HepG2 (cell line): ENCODE results near the gene SRSF3. TPM values are rescaled to one million over a fixed set of nuclear protein-coding genes. Genes with fewer than 3 reads are reported as not detected.

Experiments used
- ATAC-seq: fragments of 200-7000 bp; cut with Tn5 transposase; 3 replicates; pipeline ENCODE4 v1.9.1; 2020; ENCODE audit warnings: mild to moderate bottlenecking, moderate library complexity
- BruUV-seq: library from RNA; stranded (reverse); fragments of 400-500 nt; replicated peaks from 2 replicates; lab custom pipeline; 2021; lab: Mats Ljungman, UMichigan
- CTCF ChIA-PET: fragments of 300-600 bp; formaldehyde crosslinking; extraction: SDS; loops from one replicate; lab custom pipeline; 2021; ENCODE audit warnings: low total read pairs, inconsistent platforms, low intra/inter-chr PET ratio; lab: Yijun Ruan, JAX
- POLR2A ChIA-PET: fragments of 350-600 bp; sonication (Branson Sonifier 250); formaldehyde crosslinking; loops from one replicate; lab custom pipeline; 2020; ENCODE audit warnings: antibody characterized with exemption, inconsistent platforms; lab: Yijun Ruan, JAX
- DNase-seq: peaks from one replicate; pipeline ENCODE4 v3.0.0-alpha.2; 2015; ENCODE audit warnings: low spot score
- FAIRE-seq: peaks from 3 replicates; lab custom pipeline; 2011; peaks lifted over from hg19 to GRCh38; lab: Jason Lieb, UNC
- H2AFZ ChIP-seq: one replicate; pipeline ENCODE4 v1.6.1; 2011; ENCODE audit warnings: low read length, inconsistent platforms
- H3K27ac ChIP-seq: fragments of 300-600 bp; 3 replicates; pipeline ENCODE4 v1.8.0; 2011; ENCODE audit warnings: mixed run types, mild to moderate bottlenecking, mixed read lengths, low read length, inconsistent platforms; ENCODE audit not compliant: insufficient read depth; ENCODE audit errors: extremely low read length
- H3K27me3 ChIP-seq, 2 experiments: fragments of 200-600 bp in 1 of 2; 2 replicates in 1 of 2; 3 replicates in 1 of 2; pipeline versions ENCODE4 v1.6.0 to v1.8.0; 2011; ENCODE audit warnings: low read length in 2 of 2, mild to moderate bottlenecking in 2 of 2, moderate library complexity in 2 of 2, inconsistent platforms in 1 of 2; ENCODE audit not compliant: insufficient read depth in 2 of 2, control insufficient read depth in 1 of 2
- H3K36me3 ChIP-seq, 2 experiments: fragments of 200-600 bp in 1 of 2; replicated peaks in 1 of 2; 2 replicates in 1 of 2; 3 replicates in 1 of 2; pipeline versions ENCODE4 v1.5.1 to v1.8.0; 2011; ENCODE audit warnings: low read length in 2 of 2, inconsistent platforms in 1 of 2; ENCODE audit not compliant: insufficient read depth in 2 of 2, control insufficient read depth in 1 of 2
- H3K4me1 ChIP-seq: 2 replicates; pipeline ENCODE4 v1.5.1; 2012; ENCODE audit warnings: low read length, inconsistent platforms; ENCODE audit not compliant: insufficient read depth
- H3K4me2 ChIP-seq: 2 replicates; pipeline ENCODE4 v1.6.0; 2011; ENCODE audit warnings: low read depth, low read length, inconsistent platforms
- H3K4me3 ChIP-seq, 3 experiments: fragments of 200-600 bp in 1 of 3; sonication (generic), shearing (Covaris generic) in 1 of 3; replicated peaks in 1 of 3; 2 replicates each; pipeline ENCODE4 v1.5.1; 2011 to 2016; ENCODE audit warnings: low read length in 3 of 3, inconsistent platforms in 2 of 3, low read depth in 2 of 3, mild to moderate bottlenecking in 2 of 3, control low read depth in 1 of 3, mixed read lengths in 1 of 3; ENCODE audit not compliant: insufficient read depth in 1 of 3
- H3K79me2 ChIP-seq: one replicate; pipeline ENCODE4 v1.6.1; 2011; ENCODE audit warnings: low read length, inconsistent platforms; ENCODE audit not compliant: insufficient read depth
- H3K9ac ChIP-seq: 2 replicates; pipeline ENCODE4 v1.6.0; 2011; ENCODE audit warnings: mild to moderate bottlenecking, low read depth, low read length, inconsistent platforms; ENCODE audit not compliant: insufficient read depth
- H3K9me3 ChIP-seq: 2 replicates; pipeline ENCODE4 v1.5.1; 2012; ENCODE audit warnings: mild to moderate bottlenecking, low read length
- H4K20me1 ChIP-seq: 2 replicates; pipeline ENCODE4 v1.6.0; 2011; ENCODE audit warnings: inconsistent platforms, mild to moderate bottlenecking, low read length, moderate library complexity; ENCODE audit not compliant: insufficient read depth
- AGO2 ChIP-seq: fragments of 200-400 bp; formaldehyde crosslinking; optimal IDR thresholded peaks from 2 replicates; pipeline ENCODE3; 2017; ENCODE audit warnings: mild to moderate bottlenecking, low read depth, low read length, moderate library complexity
- BCL6 ChIP-seq: IDR thresholded peaks from 2 replicates; pipeline ENCODE4 v1.6.1; 2016; ENCODE audit warnings: missing genetic modification reagents, missing compliant biosample characterization
- GZF1 ChIP-seq: sonication (generic); formaldehyde crosslinking; IDR thresholded peaks from 2 replicates; pipeline ENCODE4 v1.5.1; 2020; ENCODE audit warnings: mild to moderate bottlenecking, missing genetic modification reagents
- KDM5B ChIP-seq: sonication (generic); formaldehyde crosslinking; IDR thresholded peaks from 2 replicates; pipeline ENCODE4 v1.4.0; 2020; ENCODE audit warnings: missing genetic modification reagents, mild to moderate bottlenecking, borderline replicate concordance
- KLF12 ChIP-seq: sonication (generic); formaldehyde crosslinking; IDR thresholded peaks from 2 replicates; pipeline ENCODE4 v1.4.0; 2020; ENCODE audit warnings: missing genetic modification reagents, borderline replicate concordance
- MIER2 ChIP-seq: IDR thresholded peaks from 2 replicates; pipeline ENCODE4 v1.6.1; 2016; ENCODE audit warnings: missing biosample characterization, missing genetic modification reagents
- NCOA2 ChIP-seq: sonication (generic); formaldehyde crosslinking; IDR thresholded peaks from 2 replicates; pipeline ENCODE4 v1.8.0; 2022; ENCODE audit warnings: inconsistent platforms
- POLR2AphosphoS2 ChIP-seq: IDR thresholded peaks from 2 replicates; pipeline ENCODE4 v1.6.1; 2011; ENCODE audit warnings: low read depth, low read length, improper control_type of control experiment
- RBFOX2 ChIP-seq: fragments of 200-400 bp; formaldehyde crosslinking; IDR thresholded peaks from 2 replicates; pipeline ENCODE4 v1.6.1; 2017; ENCODE audit warnings: low read depth, mild to moderate bottlenecking, low read length
- SOX5 ChIP-seq: IDR thresholded peaks from 2 replicates; pipeline ENCODE4 v1.6.1; 2016; ENCODE audit warnings: borderline replicate concordance
- ZFP90 ChIP-seq: sonication (generic); formaldehyde crosslinking; IDR thresholded peaks from 2 replicates; pipeline ENCODE4 v1.8.0; 2022; ENCODE audit warnings: missing genetic modification reagents, mild to moderate bottlenecking, inconsistent platforms, borderline replicate concordance
- WGBS: methylation state at CpG from one replicate; pipeline ENCODE4 v1.1.6; 2017; ENCODE audit warnings: low lambda C conversion rate; 5-methylcytosine and 5-hydroxymethylcytosine counted together
- in situ Hi-C: cut with HindIII; loops from 2 replicates; pipeline ENCODE4 v1.10.0; 2017; ENCODE audit warnings: low pct_unique_long_range_greater_than_20kb; ENCODE audit not compliant: extremely low pct_ligation_motif_present
- intact Hi-C: fragments of 100-400 bp; cut with micrococcal nuclease; formaldehyde crosslinking; loops from one replicate; pipeline ENCODE4 v1.10.0; 2022; ENCODE audit not compliant: unreplicated experiment
- polyA plus RNA-seq, 8 experiments: library from polyadenylated mRNA; depleted of rRNA in 3 of 8; stranded (reverse) in 7 of 8; unstranded in 1 of 8; fragments of >200 nt; fragmentation: Illumina TruSeq in 4 of 8; extraction: Trizol in 4 of 8; gene quantifications; 2 replicates each; pipeline versions ENCODE4 v1.2.1 to v1.2.3, GENCODE V29; 2011 to 2016; ENCODE audit warnings: low read depth in 4 of 8, missing spikeins in 1 of 8, mixed read lengths in 1 of 8; ENCODE audit not compliant: insufficient read depth in 1 of 8
- total RNA-seq, 5 experiments: library from RNA; depleted of rRNA; stranded (reverse); fragments of >200 nt; fragmentation: Illumina TruSeq; extraction: Trizol; gene quantifications; 2 replicates each; pipeline ENCODE4 v1.2.3, GENCODE V29; 2016; ENCODE audit warnings: low read depth in 1 of 5
- TF ChIP-seq, protein P1 (sequence below): sonication (generic); formaldehyde crosslinking; IDR thresholded peaks from 2 replicates; pipeline ENCODE4 v1.5.0; 2020; ENCODE audit warnings: mild to moderate bottlenecking, missing genetic modification reagents, borderline replicate concordance
- TF ChIP-seq, protein P2 (sequence below): IDR thresholded peaks from 2 replicates; pipeline ENCODE4 v1.6.1; 2016
- TF ChIP-seq, protein P3 (sequence below): sonication (generic); formaldehyde crosslinking; IDR thresholded peaks from 2 replicates; pipeline ENCODE4 v1.4.0; 2020; ENCODE audit warnings: missing genetic modification reagents
- TF ChIP-seq, protein P4 (sequence below): IDR thresholded peaks from 2 replicates; pipeline ENCODE4 v1.6.1; 2016; ENCODE audit warnings: mild to moderate bottlenecking

The SRSF3 gene
- total and polyA plus RNA-seq, 2 of the 13 experiments (the other 11 are each of a cell fraction or from before 2014, with no cell fraction given): 206 to 684 TPM

DNA sequence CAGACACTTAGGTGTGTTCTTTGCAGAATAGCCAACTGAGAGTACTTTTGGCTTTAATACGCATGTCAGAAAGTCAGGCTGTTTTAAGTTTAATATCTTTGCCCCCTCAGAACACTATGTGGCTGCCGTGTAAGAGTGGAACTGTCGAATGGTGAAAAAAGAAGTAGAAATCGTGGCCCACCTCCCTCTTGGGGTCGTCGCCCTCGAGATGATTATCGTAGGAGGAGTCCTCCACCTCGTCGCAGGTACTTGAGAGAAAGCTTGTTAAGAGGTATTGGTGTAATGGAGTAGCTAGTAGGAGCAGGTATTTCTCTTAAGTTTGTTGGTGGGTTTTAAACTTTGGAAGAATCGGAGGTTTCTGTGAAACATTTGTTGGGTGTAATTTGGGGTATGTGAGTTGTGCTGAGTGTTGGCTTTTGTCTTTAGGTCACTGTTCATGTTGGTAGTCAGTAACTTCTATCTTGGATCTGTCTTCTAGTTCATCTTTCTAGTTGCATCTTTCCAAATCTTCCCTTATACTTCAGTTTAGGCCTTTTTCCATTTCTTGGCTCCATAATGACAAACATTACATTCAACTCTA lies 4.7 kb downstream of the SRSF3 start (continued):
- TF ChIP-seq BCL6 (CRISPR knock-in tag) (no peak), GZF1 (CRISPR knock-in tag) (0 out of 2 replicates have a peak, but pooled peaks have one; percentile 40), RBFOX2 (peak; percentile 81), NCOA2 (no peak), POLR2AphosphoS2 (peak; percentile 19; the same call in 1 of the 2 replicates), ZFP90 (CRISPR knock-in tag) (0 out of 2 replicates have a peak, but pooled peaks have one; percentile 29), AGO2 (peak; percentile 81)

DNA sequence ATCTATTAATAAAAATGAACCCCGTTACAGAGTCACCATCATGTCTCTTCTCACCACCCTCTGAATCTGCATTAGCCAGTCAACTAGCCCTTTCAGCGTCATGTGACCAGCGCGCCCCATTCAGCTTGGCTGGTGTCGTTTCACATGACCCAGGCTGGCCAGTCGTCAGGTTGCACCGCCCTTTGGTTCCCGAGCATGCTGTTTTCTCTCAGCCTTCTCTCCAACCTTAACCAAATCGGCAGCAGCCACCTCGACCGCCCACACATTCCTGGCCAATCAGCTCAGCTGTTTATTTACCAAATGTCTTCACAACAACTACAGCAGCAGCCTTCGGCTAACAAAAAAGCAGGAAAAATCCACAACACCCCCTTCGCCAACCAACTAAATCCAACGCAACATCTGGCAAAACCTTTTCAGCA lies 5.6 kb downstream of the SRSF3 start:
- Histone ChIP-seq H4K20me1 (peaks cover 100% of the 10 kb centered on the region), H3K36me3 (peaks cover 34 to 86% of the 10 kb centered on the region in 2 experiments), H3K27me3 (no peaks in the 10 kb centered on the region; a peak in 1 of 5 replicates), H2AFZ (no peak overlapping the region), H3K9ac (no peak overlapping the region), H3K27ac (no peak overlapping the region), H3K4me3 (peak overlapping the region in 2 of 3 experiments; percentile 5 to 34; a peak in 1 of 6 replicates), H3K9me3 (no peaks in the 10 kb centered on the region), H3K79me2 (peaks cover 99% of the 10 kb centered on the region), H3K4me2 (peak overlapping the region; percentile 93), H3K4me1 (peaks cover 82% of the 10 kb centered on the region)
- DNase-seq: no peak
- in situ Hi-C loops: loop anchor here (5.0 kb wide), 1 partner anchor 157 kb away; the partner anchor contains the start of genes KCTD20 and PXT1
- no TSS peak for BruUV-seq
- 87% methylated on average over 14 of the region's 14 CpGs for WGBS
- intact Hi-C loops: no loop called here
- FAIRE-seq: no peak
- ATAC-seq: peak; percentile 48
- ChIA-PET POLR2A (interaction anchor here (1.4 to 1.9 kb wide), 4 partner anchors 9 to 78 kb away, joined by 3 to 9 read pairs (median 6); partner anchors contain the start of gene CDKN1A), CTCF (interaction anchor here (0.6 kb wide), 1 partner anchor 159 kb away, joined by 3 read pairs; no protein-coding TSS in a partner anchor)
- TF ChIP-seq KLF12 (CRISPR knock-in tag) (no peak), KDM5B (CRISPR knock-in tag) (no peak), SOX5 (CRISPR knock-in tag) (no peak), MIER2 (CRISPR knock-in tag) (no peak)
- TF ChIP-seq, protein P1, sequence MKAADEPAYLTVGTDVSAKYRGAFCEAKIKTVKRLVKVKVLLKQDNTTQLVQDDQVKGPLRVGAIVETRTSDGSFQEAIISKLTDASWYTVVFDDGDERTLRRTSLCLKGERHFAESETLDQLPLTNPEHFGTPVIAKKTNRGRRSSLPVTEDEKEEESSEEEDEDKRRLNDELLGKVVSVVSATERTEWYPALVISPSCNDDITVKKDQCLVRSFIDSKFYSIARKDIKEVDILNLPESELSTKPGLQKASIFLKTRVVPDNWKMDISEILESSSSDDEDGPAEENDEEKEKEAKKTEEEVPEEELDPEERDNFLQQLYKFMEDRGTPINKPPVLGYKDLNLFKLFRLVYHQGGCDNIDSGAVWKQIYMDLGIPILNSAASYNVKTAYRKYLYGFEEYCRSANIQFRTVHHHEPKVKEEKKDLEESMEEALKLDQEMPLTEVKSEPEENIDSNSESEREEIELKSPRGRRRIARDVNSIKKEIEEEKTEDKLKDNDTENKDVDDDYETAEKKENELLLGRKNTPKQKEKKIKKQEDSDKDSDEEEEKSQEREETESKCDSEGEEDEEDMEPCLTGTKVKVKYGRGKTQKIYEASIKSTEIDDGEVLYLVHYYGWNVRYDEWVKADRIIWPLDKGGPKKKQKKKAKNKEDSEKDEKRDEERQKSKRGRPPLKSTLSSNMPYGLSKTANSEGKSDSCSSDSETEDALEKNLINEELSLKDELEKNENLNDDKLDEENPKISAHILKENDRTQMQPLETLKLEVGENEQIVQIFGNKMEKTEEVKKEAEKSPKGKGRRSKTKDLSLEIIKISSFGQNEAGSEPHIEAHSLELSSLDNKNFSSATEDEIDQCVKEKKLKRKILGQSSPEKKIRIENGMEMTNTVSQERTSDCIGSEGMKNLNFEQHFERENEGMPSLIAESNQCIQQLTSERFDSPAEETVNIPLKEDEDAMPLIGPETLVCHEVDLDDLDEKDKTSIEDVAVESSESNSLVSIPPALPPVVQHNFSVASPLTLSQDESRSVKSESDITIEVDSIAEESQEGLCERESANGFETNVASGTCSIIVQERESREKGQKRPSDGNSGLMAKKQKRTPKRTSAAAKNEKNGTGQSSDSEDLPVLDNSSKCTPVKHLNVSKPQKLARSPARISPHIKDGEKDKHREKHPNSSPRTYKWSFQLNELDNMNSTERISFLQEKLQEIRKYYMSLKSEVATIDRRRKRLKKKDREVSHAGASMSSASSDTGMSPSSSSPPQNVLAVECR (CRISPR knock-in tag): no peak
- TF ChIP-seq, protein P2, sequence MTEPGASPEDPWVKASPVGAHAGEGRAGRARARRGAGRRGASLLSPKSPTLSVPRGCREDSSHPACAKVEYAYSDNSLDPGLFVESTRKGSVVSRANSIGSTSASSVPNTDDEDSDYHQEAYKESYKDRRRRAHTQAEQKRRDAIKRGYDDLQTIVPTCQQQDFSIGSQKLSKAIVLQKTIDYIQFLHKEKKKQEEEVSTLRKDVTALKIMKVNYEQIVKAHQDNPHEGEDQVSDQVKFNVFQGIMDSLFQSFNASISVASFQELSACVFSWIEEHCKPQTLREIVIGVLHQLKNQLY (CRISPR knock-in tag): no peak
- TF ChIP-seq, protein P3, sequence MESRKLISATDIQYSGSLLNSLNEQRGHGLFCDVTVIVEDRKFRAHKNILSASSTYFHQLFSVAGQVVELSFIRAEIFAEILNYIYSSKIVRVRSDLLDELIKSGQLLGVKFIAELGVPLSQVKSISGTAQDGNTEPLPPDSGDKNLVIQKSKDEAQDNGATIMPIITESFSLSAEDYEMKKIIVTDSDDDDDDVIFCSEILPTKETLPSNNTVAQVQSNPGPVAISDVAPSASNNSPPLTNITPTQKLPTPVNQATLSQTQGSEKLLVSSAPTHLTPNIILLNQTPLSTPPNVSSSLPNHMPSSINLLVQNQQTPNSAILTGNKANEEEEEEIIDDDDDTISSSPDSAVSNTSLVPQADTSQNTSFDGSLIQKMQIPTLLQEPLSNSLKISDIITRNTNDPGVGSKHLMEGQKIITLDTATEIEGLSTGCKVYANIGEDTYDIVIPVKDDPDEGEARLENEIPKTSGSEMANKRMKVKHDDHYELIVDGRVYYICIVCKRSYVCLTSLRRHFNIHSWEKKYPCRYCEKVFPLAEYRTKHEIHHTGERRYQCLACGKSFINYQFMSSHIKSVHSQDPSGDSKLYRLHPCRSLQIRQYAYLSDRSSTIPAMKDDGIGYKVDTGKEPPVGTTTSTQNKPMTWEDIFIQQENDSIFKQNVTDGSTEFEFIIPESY: no peak
- TF ChIP-seq, protein P4, sequence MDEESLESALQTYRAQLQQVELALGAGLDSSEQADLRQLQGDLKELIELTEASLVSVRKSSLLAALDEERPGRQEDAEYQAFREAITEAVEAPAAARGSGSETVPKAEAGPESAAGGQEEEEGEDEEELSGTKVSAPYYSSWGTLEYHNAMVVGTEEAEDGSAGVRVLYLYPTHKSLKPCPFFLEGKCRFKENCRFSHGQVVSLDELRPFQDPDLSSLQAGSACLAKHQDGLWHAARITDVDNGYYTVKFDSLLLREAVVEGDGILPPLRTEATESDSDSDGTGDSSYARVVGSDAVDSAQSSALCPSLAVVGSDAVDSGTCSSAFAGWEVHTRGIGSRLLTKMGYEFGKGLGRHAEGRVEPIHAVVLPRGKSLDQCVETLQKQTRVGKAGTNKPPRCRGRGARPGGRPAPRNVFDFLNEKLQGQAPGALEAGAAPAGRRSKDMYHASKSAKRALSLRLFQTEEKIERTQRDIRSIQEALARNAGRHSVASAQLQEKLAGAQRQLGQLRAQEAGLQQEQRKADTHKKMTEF (CRISPR knock-in tag): no peak
